ENCODE data around the gene CPT1A.

CPT1A gene

GRCh38 chr11:68710409-68710808 lies 131.3 kb downstream of the CPT1A start:
- TF ChIP-seq CTCF (IDR thresholded peaks at IDR 0.05; ENCODE audit: insufficient read depth, missing control alignments): no peak
- DNase-seq (ENCODE audit: insufficient read length, low spot score) (no peak), FAIRE-seq (no peak)

GRCh38 chr11:68709062-68709461 lies 132.7 kb downstream of the CPT1A start:
- no peak for TF ChIP-seq CTCF (IDR thresholded peaks at IDR 0.05; ENCODE audit: insufficient read depth, missing control alignments)
- FAIRE-seq (no peak), DNase-seq (ENCODE audit: insufficient read length, low spot score) (no peak)

GRCh38 chr11:68707527-68707926 lies 134.2 kb downstream of the CPT1A start:
- no peak for TF ChIP-seq CTCF (IDR thresholded peaks at IDR 0.05; ENCODE audit: insufficient read depth, missing control alignments)
- DNase-seq (ENCODE audit: insufficient read length, low spot score): no peak
- no peak for FAIRE-seq

GRCh38 chr11:68704887-68705286 lies 136.8 kb downstream of the CPT1A start:
- TF ChIP-seq CTCF (IDR thresholded peaks at IDR 0.05; ENCODE audit: insufficient read depth, missing control alignments): no peak
- DNase-seq (ENCODE audit: insufficient read length, low spot score) (no peak), FAIRE-seq (no peak)
